ENCODE data around the gene SCFD2. TPM values are rescaled to one million over a fixed set of nuclear protein-coding genes. Genes with fewer than 3 reads are reported as not detected.
A peak's percentile ranks its signal among the peaks of the same experiment; 100 is the strongest.

The SCFD2 gene
- total and polyA plus RNA-seq, 2 of the 8 experiments (the other 6 are each of a cell fraction or from before 2014, with no cell fraction given): 6.2 to 10.2 TPM

DNA sequence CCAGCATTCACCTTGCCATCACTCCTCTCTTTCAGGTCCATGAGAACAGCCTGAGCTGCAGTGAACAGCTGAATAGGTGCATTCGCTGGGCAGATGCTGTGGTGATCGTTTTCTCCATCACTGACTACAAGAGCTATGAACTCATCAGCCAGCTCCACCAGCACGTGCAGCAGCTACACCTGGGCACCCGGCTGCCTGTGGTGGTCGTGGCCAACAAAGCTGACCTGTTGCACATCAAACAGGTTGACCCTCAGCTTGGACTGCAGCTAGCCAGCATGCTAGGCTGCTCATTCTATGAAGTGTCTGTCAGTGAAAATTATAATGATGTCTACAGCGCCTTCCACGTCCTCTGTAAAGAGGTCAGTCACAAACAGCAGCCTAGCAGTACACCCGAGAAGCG is 500.6 kb downstream of the SCFD2 start:
- H4K5ac ChIP-seq (ENCODE audit: insufficient read length, low read depth, low read length): no peak overlapping the region
- H4K91ac ChIP-seq (replicated peaks; ENCODE audit: insufficient read length, low read length): no peak overlapping the region
- H3K23ac ChIP-seq (ENCODE audit: insufficient read length): no peak overlapping the region
- H2AK5ac ChIP-seq (ENCODE audit: low read depth, low read length): no peak overlapping the region
- no peak overlapping the region for H4K8ac ChIP-seq (ENCODE audit: extremely low read depth, insufficient read depth, low read length)
- peaks cover 8% of the 10 kb centered on the region; the same call in 1 of the 2 replicates for H3K79me1 ChIP-seq (ENCODE audit: low read depth, low read length)
- H3K14ac ChIP-seq (ENCODE audit: insufficient read length): no peak overlapping the region
- H3K23me2 ChIP-seq (ENCODE audit: low read depth, low read length): peaks cover 6% of the 10 kb centered on the region; the same call in 1 of the 2 replicates
- H3K79me2 ChIP-seq (ENCODE audit: control insufficient read depth in 1 of 2, insufficient read depth in 2 of 2, low read length in 2 of 2): peaks cover 8 to 32% of the 10 kb centered on the region in 2 experiments
- no peak overlapping the region for H2AFZ ChIP-seq (ENCODE audit: low read length)
- peak overlapping the region; percentile 62; the same call in 1 of the 2 replicates for H2BK5ac ChIP-seq (ENCODE audit: low read depth, low read length)
- no peak overlapping the region for H3K27ac ChIP-seq (ENCODE audit: low read depth, low read length)
- DNase-seq (ENCODE audit: low read depth in 1 of 2, low spot score in 2 of 2) (no peak), FAIRE-seq (no peak)
- no peak overlapping the region for H3K4ac ChIP-seq (replicated peaks; ENCODE audit: insufficient read length, low read depth, low read length)
- peaks cover 7 to 33% (median 14%) of the 10 kb centered on the region in 4 experiments for H3K4me1 ChIP-seq (replicated peaks in 1 of 4; ENCODE audit: control insufficient read depth in 3 of 4, insufficient read depth in 4 of 4, low read length in 3 of 4)
- H3K18ac ChIP-seq (ENCODE audit: extremely low read depth, low read length): no peak overlapping the region
- no peak overlapping the region for H3K56ac ChIP-seq (replicated peaks; ENCODE audit: insufficient read length, low read depth, low read length)
- CTCF ChIA-PET (ENCODE audit: partially characterized antibody): interaction anchor here (1.0 to 1.5 kb wide), 5 partner anchors 9 to 277 kb away, joined by 3 to 5 read pairs (median 3); no protein-coding TSS in a partner anchor
- 92% methylated on average over 9 of the region's 9 CpGs; no CpG with 5 or more reads in 1 of the 2 experiments for WGBS, 2 experiments (ENCODE audit: extremely low coverage in 1 of 2, insufficient coverage in 1 of 2, insufficient read length in 1 of 2, insufficient replicate concordance in 2 of 2, low coverage in 1 of 2, low lambda C conversion rate in 2 of 2, missing lambda C conversion rate in 1 of 2)
- peak overlapping the region; percentile 36 to 91; a peak in 2 of 4 replicates for H3K4me2 ChIP-seq (ENCODE audit: insufficient read depth in 1 of 2, low read depth in 2 of 2, low read length in 2 of 2)
- no peak overlapping the region for H3K9ac ChIP-seq (replicated peaks in 1 of 4; ENCODE audit: extremely low read depth in 1 of 4, low read depth in 3 of 4, low read length in 3 of 4)
- H2BK120ac ChIP-seq (replicated peaks; ENCODE audit: low read depth, low read length): no peak overlapping the region
- no peaks in the 10 kb centered on the region; a peak in 3 of 7 replicates for H3K27me3 ChIP-seq (replicated peaks in 1 of 4; ENCODE audit: control insufficient read depth in 3 of 4, extremely low read depth in 1 of 4, insufficient read depth in 3 of 4, low read length in 3 of 4)
- H3K36me3 ChIP-seq (ENCODE audit: control insufficient read depth in 2 of 4, insufficient read depth in 4 of 4, low read length in 3 of 4): peaks cover 16 to 48% (median 33%) of the 10 kb centered on the region in 4 experiments
- POLR2A ChIA-PET (ENCODE audit: partially characterized antibody): interaction anchor here (0.7 to 11.0 kb wide), 24 partner anchors 9 to 265 kb away, joined by 3 to 165 read pairs (median 4); partner anchors contain the start of gene ERVMER34-1
- 0 out of 2 replicates have a peak overlapping the region, but pooled peaks have one; percentile 6 for H2BK15ac ChIP-seq (ENCODE audit: low read length)
- no peak overlapping the region for H2BK20ac ChIP-seq (ENCODE audit: low read length)
- no peak overlapping the region for H2BK12ac ChIP-seq (ENCODE audit: low read depth, low read length)
- no peak for TF ChIP-seq RXRA (IDR thresholded peaks at IDR 0.05; ENCODE audit: insufficient read depth, low read depth, low read length)
- TF ChIP-seq ZNF274 (IDR thresholded peaks at IDR 0.05; ENCODE audit: borderline replicate concordance, extremely low read depth, low read length): no peak
- TF ChIP-seq FOSL1 (IDR thresholded peaks at IDR 0.05; ENCODE audit: insufficient read depth, low read depth, low read length): no peak
- no peak for TF ChIP-seq NRF1 (IDR thresholded peaks at IDR 0.05; ENCODE audit: low read depth, low read length)
- peak overlapping the region in 1 of 4 experiments; percentile 97; a peak in 2 of 8 replicates for H3K4me3 ChIP-seq (ENCODE audit: extremely low read depth in 1 of 4, insufficient read depth in 2 of 4, low read depth in 3 of 4, low read length in 4 of 4)
- peaks cover 14 to 19% of the 10 kb centered on the region in 2 experiments for H4K20me1 ChIP-seq (replicated peaks in 1 of 2; ENCODE audit: control insufficient read depth in 1 of 2, insufficient read depth in 2 of 2, low read length in 2 of 2)
- H3K9me3 ChIP-seq (ENCODE audit: insufficient read depth in 2 of 2, low read depth in 1 of 2, low read length in 1 of 2): no peaks in the 10 kb centered on the region

Measured in H1 (cell line).